Astrocyte of the spinal cord (primary cell): ENCODE results near the gene RARA.
"Not testable (repeated sequence)": the region's sequence is repeated elsewhere in the genome, so short reads cannot be mapped to it uniquely, and the experiment has no call there.

Experiments
- DNase-seq: peaks from one replicate; pipeline ENCODE4 v3.0.0; 2011; ENCODE audit warnings: low read depth, low spot score
- H3K4me3 ChIP-seq: 2 replicates; pipeline ENCODE4 v1.5.1; 2011; ENCODE audit warnings: low read depth, mild to moderate bottlenecking, low read length, moderate library complexity
- CTCF ChIP-seq: IDR thresholded peaks from 2 replicates; pipeline ENCODE4 v1.5.1; 2012; ENCODE audit warnings: low read depth, mild to moderate bottlenecking, low read length, inconsistent platforms
- in situ Hi-C: cut with HindIII; loops from 2 replicates; pipeline ENCODE4 v1.10.0; 2017; ENCODE audit warnings: low sequenced_read_pairs

The RARA gene

DNA sequence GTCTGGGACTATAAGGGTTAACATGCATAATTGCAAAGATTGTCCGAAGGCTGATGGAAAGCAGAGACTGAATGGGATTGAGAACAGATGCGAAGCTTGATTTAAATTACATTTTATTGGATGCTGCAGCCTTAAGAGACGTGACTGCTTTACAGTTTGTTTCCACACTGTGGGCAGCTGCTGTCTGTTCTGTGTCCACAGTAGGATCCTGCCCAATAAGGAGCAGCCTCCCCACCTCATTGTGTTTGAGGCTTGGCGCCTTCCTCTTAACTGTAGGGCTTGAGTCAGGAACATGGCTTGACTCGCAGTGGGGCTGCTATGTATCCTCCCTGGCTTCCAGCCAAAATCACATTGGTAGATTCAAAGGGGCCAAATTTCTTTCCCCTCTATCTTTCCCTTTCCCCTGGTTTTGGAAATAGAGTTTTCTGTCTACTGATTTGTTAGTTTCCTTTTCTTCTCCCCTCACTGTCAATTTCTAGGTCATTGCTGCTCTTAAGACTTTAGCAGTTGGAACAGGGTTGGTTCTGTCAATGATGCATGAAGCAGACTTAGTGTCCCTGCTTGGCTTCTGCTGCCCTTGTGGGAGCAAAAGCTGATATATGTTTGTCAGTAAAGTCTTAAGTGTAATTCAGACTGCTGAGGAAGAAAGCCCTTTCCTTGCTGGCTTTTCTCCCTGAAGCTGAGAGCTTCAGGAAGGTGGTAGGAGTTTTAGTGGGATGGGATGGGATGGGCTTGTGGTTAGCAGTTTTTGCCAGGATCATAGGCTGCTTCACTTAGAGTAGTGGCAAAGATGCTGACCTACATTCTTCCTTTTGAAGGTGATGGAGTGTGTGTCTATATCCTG lies 5.0 kb upstream of the RARA start:
- in situ Hi-C loops = loop anchor here (10.0 kb wide), 1 partner anchor 61 kb away; the partner anchor contains the start of gene GJD3
- TF ChIP-seq CTCF = no peak

GRCh38 chr17:40304552-40304863 lies 4.5 kb upstream of the RARA start:
- in situ Hi-C loops = loop anchor here (10.0 kb wide), 1 partner anchor 60 kb away; the partner anchor contains the start of gene GJD3
- DNase-seq = peak; percentile 89
- not testable (repeated sequence) for H3K4me3 ChIP-seq

More for the DNA sequence above, 5.0 kb upstream of the RARA start:
- peak; percentile 82 for DNase-seq
- H3K4me3 ChIP-seq = no peak overlapping the region

DNA sequence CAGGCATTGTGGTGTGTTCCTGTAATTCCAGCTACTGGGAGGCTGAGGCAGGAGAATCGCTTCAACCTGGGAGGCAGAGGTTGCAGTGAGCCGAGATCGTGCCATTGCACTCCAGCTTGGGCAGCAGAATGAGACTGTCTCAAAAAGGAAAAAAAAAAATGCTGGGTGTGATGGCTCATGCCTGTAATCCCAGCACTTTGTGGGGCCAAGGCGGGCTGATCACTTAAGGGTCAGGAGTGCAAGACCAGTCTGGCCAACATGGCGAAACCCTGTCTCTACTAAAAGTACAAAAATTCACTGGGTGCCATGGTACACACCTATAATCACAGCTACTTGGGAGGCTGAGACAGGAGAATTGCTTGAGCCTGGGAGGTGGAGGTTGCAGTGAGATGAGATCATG lies 4.1 kb upstream of the RARA start:
- H3K4me3 ChIP-seq, DNase-seq: not testable (repeated sequence)
- in situ Hi-C loops = loop anchor here (10.0 kb wide), 1 partner anchor 60 kb away; the partner anchor contains the start of gene GJD3

DNA sequence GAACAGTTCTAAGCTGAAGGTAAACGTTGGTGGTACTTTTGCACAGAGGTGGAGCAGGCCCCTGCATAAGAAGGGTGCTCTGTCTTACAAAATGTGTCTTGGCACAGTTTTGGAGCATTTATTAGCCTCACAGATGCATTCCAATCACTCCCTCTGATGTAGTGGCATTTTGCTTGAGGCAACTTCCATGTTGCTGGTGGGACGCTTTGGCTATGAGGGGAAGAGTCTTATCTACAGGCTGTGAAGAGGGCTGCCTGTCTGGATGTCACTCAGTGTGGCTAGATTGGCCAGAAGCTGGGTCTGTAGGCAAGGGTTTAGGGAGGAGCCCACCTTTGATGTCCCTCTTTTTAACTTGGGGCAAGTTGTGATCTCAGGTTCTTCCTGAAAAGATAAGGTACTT lies 2.6 kb upstream of the RARA start:
- no peak for TF ChIP-seq CTCF
- DNase-seq = no peak
- no peak overlapping the region for H3K4me3 ChIP-seq
- in situ Hi-C loops = loop anchor here (10.0 kb wide), 1 partner anchor 58 kb away; the partner anchor contains the start of gene GJD3

- no peak for TF ChIP-seq CTCF
- peak; percentile 51 for DNase-seq
- no peak overlapping the region for H3K4me3 ChIP-seq
- in situ Hi-C loops = loop anchor here (10.0 kb wide), 1 partner anchor 58 kb away; the partner anchor contains the start of gene GJD3
Measured at GRCh38 chr17:40307001-40307730, 1.8 kb upstream of the RARA start.

DNA sequence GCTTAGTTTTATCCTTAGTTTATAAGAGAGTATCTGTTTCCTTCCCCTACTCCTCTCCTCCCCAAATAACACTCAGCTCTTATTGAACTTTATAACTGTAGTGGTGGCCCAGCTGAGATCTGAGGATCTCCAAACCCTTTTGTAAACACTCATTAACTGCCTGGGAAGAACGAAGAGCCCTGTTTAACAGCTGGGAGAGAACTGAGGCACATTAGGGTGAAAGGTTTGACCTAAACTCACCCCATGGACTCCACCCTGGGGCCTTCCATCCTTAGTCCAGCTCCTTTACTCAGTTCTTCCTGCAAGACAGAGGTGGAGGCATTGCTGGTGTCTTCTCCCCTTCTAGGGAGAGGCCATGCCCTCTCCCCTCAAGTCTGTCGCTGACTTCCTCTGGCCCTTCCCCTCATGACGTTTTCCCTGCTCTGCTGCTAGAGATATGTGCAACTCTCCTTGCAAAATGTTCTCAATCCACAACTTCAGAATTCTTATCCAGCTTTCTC lies 1.2 kb upstream of the RARA start:
- H3K4me3 ChIP-seq = no peak overlapping the region
- no peak for TF ChIP-seq CTCF
- DNase-seq = no peak
- in situ Hi-C loops = loop anchor here (10.0 kb wide), 1 partner anchor 57 kb away; the partner anchor contains the start of gene GJD3

DNA sequence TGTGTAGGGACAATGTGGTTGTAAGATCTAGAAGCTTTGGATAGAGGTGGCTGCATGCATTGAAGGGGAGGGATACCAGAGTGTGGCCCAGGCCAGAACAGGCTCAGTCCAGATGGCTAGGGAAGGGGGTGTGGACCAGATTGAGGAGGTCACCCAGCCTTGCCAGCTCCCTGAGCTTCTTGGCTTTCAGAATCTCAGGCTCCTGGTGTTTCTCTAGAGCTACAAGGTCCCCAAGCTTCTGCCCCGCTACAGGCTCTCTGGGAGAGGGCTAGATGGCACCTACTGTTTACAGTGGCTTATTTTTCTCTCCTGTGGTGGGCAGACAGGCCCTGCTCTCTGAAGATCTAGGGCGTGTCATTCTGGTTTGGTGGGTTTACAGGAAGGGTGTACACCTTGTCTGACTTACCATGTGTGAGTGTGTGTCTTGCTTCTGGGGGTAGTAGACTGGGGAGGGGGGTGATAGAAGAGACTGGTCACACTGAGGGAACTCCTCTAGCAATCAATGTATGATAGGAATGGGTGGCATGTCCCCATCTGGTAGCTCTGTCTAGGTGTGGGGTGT lies 1.1 kb downstream of the RARA start:
- H3K4me3 ChIP-seq = no peak overlapping the region
- in situ Hi-C loops = loop anchor here (10.0 kb wide), 1 partner anchor 55 kb away; the partner anchor contains the start of gene GJD3
- no peak for DNase-seq
- TF ChIP-seq CTCF = no peak
